ENCODE measurements around the gene AFF3. TPM values are rescaled to one million over a fixed set of nuclear protein-coding genes. Genes with fewer than 3 reads are reported as not detected.
"Not testable (repeated sequence)": the region's sequence is repeated elsewhere in the genome, so short reads cannot be mapped to it uniquely, and the experiment has no call there.

Gene AFF3
- total and polyA plus RNA-seq, 2 donors (not counting 3 experiments of a cell fraction or from before 2014, with no cell fraction given) = 0.06 to 0.07 TPM

DNA sequence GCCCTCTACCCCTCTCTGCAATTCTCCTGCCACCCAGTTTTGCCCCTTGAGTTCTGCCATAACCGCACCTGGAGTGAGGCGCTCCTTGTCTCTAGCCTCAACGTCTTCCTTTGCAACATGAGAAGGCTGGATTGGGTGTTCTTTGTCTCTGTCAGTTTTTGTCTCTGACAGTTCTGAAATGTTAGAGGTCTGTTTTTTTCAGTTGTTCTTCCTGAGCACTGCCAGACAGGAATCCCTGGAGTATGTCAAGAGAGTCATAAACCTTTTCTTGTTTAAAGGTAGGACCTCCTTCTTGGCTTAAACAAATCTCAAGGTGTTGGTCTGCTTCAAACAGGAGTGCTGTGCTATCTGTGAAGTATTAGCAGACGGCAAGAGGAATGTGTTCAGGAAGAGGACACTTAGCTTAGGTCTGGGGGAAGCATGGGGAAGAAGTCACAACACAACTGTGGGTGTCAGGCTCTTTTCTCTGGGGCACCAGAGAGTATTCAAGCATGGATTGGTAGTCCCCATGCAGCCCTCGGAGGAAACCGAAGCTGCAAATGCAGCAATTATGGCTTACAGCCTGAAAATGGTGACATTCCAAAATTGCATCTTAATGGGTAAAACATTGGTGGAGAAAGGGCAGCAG is 32.3 kb downstream of the AFF3 start:
- no peaks in the 10 kb centered on the region for H3K9me1 ChIP-seq (replicated peaks; ENCODE audit: control insufficient read depth, extremely low read depth, insufficient read depth, low read length)
- no peaks in the 10 kb centered on the region for H3K79me2 ChIP-seq (ENCODE audit: control insufficient read depth, insufficient read depth, low read length)
- H3K4me2 ChIP-seq (ENCODE audit: insufficient read depth, low read length) = no peak overlapping the region
- FAIRE-seq = no peak
- no TSS peak for BruUV-seq (replicated peaks)
- H4K20me1 ChIP-seq (replicated peaks; ENCODE audit: control insufficient read depth, extremely low read depth, insufficient read depth, low read length) = no peaks in the 10 kb centered on the region
- no peak overlapping the region for H3K9ac ChIP-seq (replicated peaks; ENCODE audit: extremely low read depth, insufficient read depth, low read length)
- POLR2A ChIA-PET = no interaction called here
- H3K9me3 ChIP-seq (replicated peaks; ENCODE audit: control insufficient read depth, insufficient read depth, low read length) = no peaks in the 10 kb centered on the region
- intact Hi-C loops (cut with micrococcal nuclease) (no loop called here), dilution Hi-C loops (cut with MboI; ENCODE audit: extremely low pct_ligation_motif_present, low sequenced_read_pairs) (no loop called here)
- DNase-seq (ENCODE audit: low read depth, low spot score) = no peak
- TF ChIP-seq, protein P1, sequence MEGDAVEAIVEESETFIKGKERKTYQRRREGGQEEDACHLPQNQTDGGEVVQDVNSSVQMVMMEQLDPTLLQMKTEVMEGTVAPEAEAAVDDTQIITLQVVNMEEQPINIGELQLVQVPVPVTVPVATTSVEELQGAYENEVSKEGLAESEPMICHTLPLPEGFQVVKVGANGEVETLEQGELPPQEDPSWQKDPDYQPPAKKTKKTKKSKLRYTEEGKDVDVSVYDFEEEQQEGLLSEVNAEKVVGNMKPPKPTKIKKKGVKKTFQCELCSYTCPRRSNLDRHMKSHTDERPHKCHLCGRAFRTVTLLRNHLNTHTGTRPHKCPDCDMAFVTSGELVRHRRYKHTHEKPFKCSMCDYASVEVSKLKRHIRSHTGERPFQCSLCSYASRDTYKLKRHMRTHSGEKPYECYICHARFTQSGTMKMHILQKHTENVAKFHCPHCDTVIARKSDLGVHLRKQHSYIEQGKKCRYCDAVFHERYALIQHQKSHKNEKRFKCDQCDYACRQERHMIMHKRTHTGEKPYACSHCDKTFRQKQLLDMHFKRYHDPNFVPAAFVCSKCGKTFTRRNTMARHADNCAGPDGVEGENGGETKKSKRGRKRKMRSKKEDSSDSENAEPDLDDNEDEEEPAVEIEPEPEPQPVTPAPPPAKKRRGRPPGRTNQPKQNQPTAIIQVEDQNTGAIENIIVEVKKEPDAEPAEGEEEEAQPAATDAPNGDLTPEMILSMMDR (IDR thresholded peaks at IDR 0.05; ENCODE audit: extremely low read depth in 1 of 2, insufficient read depth in 1 of 2, low read depth in 1 of 2, low read length in 2 of 2) = no peak
- TF ChIP-seq JUN (IDR thresholded peaks at IDR 0.05; ENCODE audit: borderline replicate concordance, insufficient read depth, insufficient read length, low read depth) = no peak
- no peak for TF ChIP-seq POLR2AphosphoS5 (IDR thresholded peaks at IDR 0.05; ENCODE audit: insufficient read depth, low read depth, low read length)
- no peak for TF ChIP-seq POLR2A (IDR thresholded peaks at IDR 0.05; ENCODE audit: low read depth, low read length)
- no peaks in the 10 kb centered on the region for H3K36me3 ChIP-seq (ENCODE audit: control insufficient read depth in 2 of 2, extremely low read depth in 1 of 2, insufficient read depth in 2 of 2, low read length in 2 of 2)
- H3K4me3 ChIP-seq (replicated peaks in 1 of 3; ENCODE audit: insufficient read depth in 1 of 3, low read depth in 1 of 3, low read length in 3 of 3) = no peak overlapping the region
- no peaks in the 10 kb centered on the region for H3K4me1 ChIP-seq (ENCODE audit: control insufficient read depth, extremely low read depth, insufficient read depth, low read length)
- CTCF ChIA-PET = interaction anchor here (0.6 kb wide), 1 partner anchor 291 kb away, joined by 3 read pairs; no protein-coding TSS in a partner anchor
- peaks cover 48 to 51% of the 10 kb centered on the region in 2 experiments for H3K27me3 ChIP-seq (ENCODE audit: control insufficient read depth in 2 of 2, insufficient read depth in 2 of 2, low read length in 2 of 2)
- H3K27ac ChIP-seq (ENCODE audit: insufficient read depth, low read depth, low read length) = no peak overlapping the region
- no peak overlapping the region for H2AFZ ChIP-seq (ENCODE audit: low read depth, low read length)

DNA sequence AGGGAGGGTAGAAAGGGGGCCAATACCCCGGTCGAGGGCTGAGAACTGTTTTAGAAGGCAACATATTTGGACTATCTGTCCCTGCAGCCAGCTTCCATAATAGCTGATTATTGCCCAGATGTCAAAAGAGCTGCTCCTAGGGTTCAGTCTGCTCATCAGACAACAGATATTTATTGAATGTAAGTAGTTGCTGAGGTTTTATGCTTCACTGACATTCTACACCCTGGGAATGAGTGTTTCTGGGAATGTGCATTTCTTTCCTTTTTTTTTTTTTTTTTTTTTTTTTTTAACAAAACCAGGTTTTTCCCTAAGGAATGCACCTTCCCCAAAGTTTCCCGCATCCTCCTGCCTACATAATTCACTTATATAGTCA is 33.8 kb downstream of the AFF3 start:
- not testable (repeated sequence) for FAIRE-seq

More for the DNA sequence above, 33.8 kb downstream of the AFF3 start:
- H3K9me3 ChIP-seq (replicated peaks; ENCODE audit: control insufficient read depth, insufficient read depth, low read length); DNase-seq (ENCODE audit: low read depth, low spot score); H3K4me3 ChIP-seq (replicated peaks in 1 of 3; ENCODE audit: insufficient read depth in 1 of 3, low read depth in 1 of 3, low read length in 3 of 3); H4K20me1 ChIP-seq (replicated peaks; ENCODE audit: control insufficient read depth, extremely low read depth, insufficient read depth, low read length); H3K36me3 ChIP-seq (ENCODE audit: control insufficient read depth in 2 of 2, extremely low read depth in 1 of 2, insufficient read depth in 2 of 2, low read length in 2 of 2); intact Hi-C loops (cut with micrococcal nuclease); POLR2A ChIA-PET; H3K4me1 ChIP-seq (ENCODE audit: control insufficient read depth, extremely low read depth, insufficient read depth, low read length); H3K9ac ChIP-seq (replicated peaks; ENCODE audit: extremely low read depth, insufficient read depth, low read length); H3K79me2 ChIP-seq (ENCODE audit: control insufficient read depth, insufficient read depth, low read length); dilution Hi-C loops (cut with MboI; ENCODE audit: extremely low pct_ligation_motif_present, low sequenced_read_pairs); H3K9me1 ChIP-seq (replicated peaks; ENCODE audit: control insufficient read depth, extremely low read depth, insufficient read depth, low read length); H3K4me2 ChIP-seq (ENCODE audit: insufficient read depth, low read length); H2AFZ ChIP-seq (ENCODE audit: low read depth, low read length); H3K27ac ChIP-seq (ENCODE audit: insufficient read depth, low read depth, low read length); BruUV-seq (replicated peaks): not testable (repeated sequence)
- peaks cover 45 to 52% of the 10 kb centered on the region in 2 experiments for H3K27me3 ChIP-seq (ENCODE audit: control insufficient read depth in 2 of 2, insufficient read depth in 2 of 2, low read length in 2 of 2)
- CTCF ChIA-PET = interaction anchor here (0.6 to 2.4 kb wide), 3 partner anchors 13 to 475 kb away, joined by 3 to 13 read pairs (median 4); no protein-coding TSS in a partner anchor
